ENCODE data around the gene RPP30.
A peak's percentile ranks its signal among the peaks of the same experiment; 100 is the strongest.

RPP30 gene

GRCh38 chr10:90871766-90872647, at the start of gene RPP30:
Gene RPP30 (plus strand): TSS chr10:90871974. CDS start chr10:90871987, 13 bp downstream.
- DNase-seq (ENCODE audit: low spot score), result peak; percentile 94

- DNase-seq (ENCODE audit: low spot score), result no peak
Measured at GRCh38 chr10:90822508-90822907, 49.3 kb upstream of the RPP30 start.

- DNase-seq (ENCODE audit: low spot score), result no peak
Measured at GRCh38 chr10:90832111-90832510, 39.7 kb upstream of the RPP30 start.

GRCh38 chr10:90834326-90834725, 37.4 kb upstream of the RPP30 start:
- DNase-seq (ENCODE audit: low spot score), result no peak

GRCh38 chr10:90837486-90837885, 34.3 kb upstream of the RPP30 start:
- DNase-seq (ENCODE audit: low spot score), result no peak

- DNase-seq (ENCODE audit: low spot score), result no peak
Measured at GRCh38 chr10:90842725-90843124, 29.0 kb upstream of the RPP30 start.

GRCh38 chr10:90845726-90846125, 26.0 kb upstream of the RPP30 start:
- no peak for DNase-seq (ENCODE audit: low spot score)

GRCh38 chr10:90846746-90847145, 25.0 kb upstream of the RPP30 start:
- DNase-seq (ENCODE audit: low spot score), result no peak

GRCh38 chr10:90847436-90847835, 24.3 kb upstream of the RPP30 start:
- DNase-seq (ENCODE audit: low spot score), result no peak

GRCh38 chr10:90849956-90850749, 21.6 kb upstream of the RPP30 start:
- no peak for DNase-seq (ENCODE audit: low spot score)

- DNase-seq (ENCODE audit: low spot score), result no peak
Measured at GRCh38 chr10:90855126-90855525, 16.6 kb upstream of the RPP30 start.

GRCh38 chr10:90856261-90856660, 15.5 kb upstream of the RPP30 start:
- DNase-seq (ENCODE audit: low spot score), result no peak

GRCh38 chr10:90856964-90857634, 14.7 kb upstream of the RPP30 start:
- peak; percentile 15 for DNase-seq (ENCODE audit: low spot score)

- DNase-seq (ENCODE audit: low spot score), result peak; percentile 93
Measured at GRCh38 chr10:90857635-90858460, 13.9 kb upstream of the RPP30 start, which contains the start of gene HTR7. Gene HTR7 (minus strand): TSS chr10:90858039. CDS start chr10:90857671, 368 bp downstream.

- no peak for DNase-seq (ENCODE audit: low spot score)
Measured at GRCh38 chr10:90858461-90858968, 13.3 kb upstream of the RPP30 start.

GRCh38 chr10:90859321-90859751, 12.4 kb upstream of the RPP30 start:
- no peak for DNase-seq (ENCODE audit: low spot score)

- DNase-seq (ENCODE audit: low spot score), result no peak
Measured at GRCh38 chr10:90860790-90861189, 11.0 kb upstream of the RPP30 start.

GRCh38 chr10:90862908-90863514, 8.8 kb upstream of the RPP30 start:
- peak; percentile 11 for DNase-seq (ENCODE audit: low spot score)

GRCh38 chr10:90865401-90865800, 6.4 kb upstream of the RPP30 start:
- DNase-seq (ENCODE audit: low spot score), result no peak

GRCh38 chr10:90866050-90866598, 5.7 kb upstream of the RPP30 start:
- DNase-seq (ENCODE audit: low spot score), result no peak

Data from iPS-NIHi11 (cell line).